ENCODE measurements around the gene NHSL2. TPM values are rescaled to one million over a fixed set of nuclear protein-coding genes. Genes with fewer than 3 reads are reported as not detected.
"Not testable (repeated sequence)": the region's sequence is repeated elsewhere in the genome, so short reads cannot be mapped to it uniquely, and the experiment has no call there.

The NHSL2 gene
- total RNA-seq, 1 donor from 2014 or later, result 6.7 TPM

- DNase-seq (ENCODE audit: low spot score); intact Hi-C loops (cut with DNase I): not testable (repeated sequence)
Observed at GRCh38 chrX:71964184-71964583, 53.5 kb downstream of the NHSL2 start.

GRCh38 chrX:71974916-71975315 is 64.3 kb downstream of the NHSL2 start:
- intact Hi-C loops (cut with DNase I), result no loop called here

DNA sequence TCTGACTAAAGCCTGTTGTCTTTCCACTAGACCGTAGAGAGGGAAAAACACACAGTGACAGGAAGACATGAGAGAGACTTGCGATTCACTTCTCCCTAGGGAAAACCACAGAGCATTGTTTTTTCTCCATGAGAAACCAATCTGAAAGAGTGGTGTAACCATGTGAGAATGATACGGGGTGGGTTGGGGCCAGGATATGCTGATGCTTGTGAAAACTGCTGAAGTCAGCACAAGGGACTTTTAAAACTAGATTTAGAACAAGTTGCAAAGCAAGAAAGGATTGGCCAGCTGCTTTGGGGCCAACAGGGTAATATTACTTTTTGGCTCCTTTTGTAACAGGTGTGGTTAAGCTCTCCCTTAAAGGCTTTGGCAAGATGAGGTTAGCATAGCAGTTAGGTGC is 66.1 kb downstream of the NHSL2 start:
- intact Hi-C loops (cut with DNase I), result no loop called here
- no peak for DNase-seq (ENCODE audit: low spot score)

More at GRCh38 chrX:71974916-71975315, 64.3 kb downstream of the NHSL2 start:
- no peak for DNase-seq (ENCODE audit: low spot score)

DNA sequence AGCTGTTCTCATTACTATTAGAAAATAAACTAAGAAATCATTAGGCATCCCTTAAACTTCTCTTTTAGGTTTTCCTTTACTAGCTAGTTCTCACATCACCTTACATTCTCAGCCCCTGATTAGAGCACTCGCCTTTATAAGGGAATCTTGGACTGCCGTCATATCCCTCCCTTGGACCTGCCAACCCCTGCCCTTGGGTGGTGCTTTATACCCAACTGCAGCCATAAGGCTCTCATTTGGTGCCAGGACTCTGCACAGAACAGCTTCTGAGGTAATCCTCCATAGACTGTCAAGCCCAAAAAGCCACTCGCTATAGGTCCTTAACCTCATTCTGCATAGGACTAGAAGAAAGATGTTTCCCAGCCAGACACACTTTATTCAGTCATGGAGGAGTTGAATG is 67.5 kb downstream of the NHSL2 start:
- intact Hi-C loops (cut with DNase I), result no loop called here
- DNase-seq (ENCODE audit: low spot score), result no peak

- intact Hi-C loops (cut with DNase I), result loop anchor here (2.0 kb wide), 1 partner anchor 29 kb away; no protein-coding TSS in a partner anchor
- DNase-seq (ENCODE audit: low spot score), result no peak
Observed at GRCh38 chrX:71989768-71990426, 79.3 kb downstream of the NHSL2 start.

DNA sequence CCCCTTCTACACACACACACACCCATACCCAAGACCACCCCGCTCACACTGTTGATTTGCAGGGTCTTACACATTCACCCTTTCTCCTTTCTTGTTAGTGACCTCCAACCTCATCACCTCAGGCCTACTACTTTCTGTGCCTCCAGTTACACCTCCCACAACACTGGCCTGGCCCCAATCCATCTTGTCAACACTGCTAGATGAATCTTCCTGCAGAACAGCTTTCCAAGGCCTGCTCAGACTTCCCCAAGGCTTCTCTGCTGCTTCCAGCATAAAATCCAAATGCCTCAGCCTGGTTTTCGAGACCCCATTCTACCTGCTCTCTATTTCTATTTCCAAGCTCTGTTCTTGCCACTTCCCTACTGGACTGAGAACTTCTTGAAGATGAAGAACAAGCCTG is 79.9 kb downstream of the NHSL2 start:
- DNase-seq (ENCODE audit: low spot score), result no peak
- intact Hi-C loops (cut with DNase I), result no loop called here

GRCh38 chrX:71991164-71991563 is 80.5 kb downstream of the NHSL2 start:
- intact Hi-C loops (cut with DNase I), result no loop called here
- no peak for DNase-seq (ENCODE audit: low spot score)

GRCh38 chrX:71992711-71993110 is 82.1 kb downstream of the NHSL2 start:
- no peak for DNase-seq (ENCODE audit: low spot score)

GRCh38 chrX:71993371-71993770 is 82.7 kb downstream of the NHSL2 start:
- intact Hi-C loops (cut with DNase I), result no loop called here
- no peak for DNase-seq (ENCODE audit: low spot score)

More at GRCh38 chrX:71992711-71993110, 82.1 kb downstream of the NHSL2 start:
- intact Hi-C loops (cut with DNase I), result no loop called here

DNA sequence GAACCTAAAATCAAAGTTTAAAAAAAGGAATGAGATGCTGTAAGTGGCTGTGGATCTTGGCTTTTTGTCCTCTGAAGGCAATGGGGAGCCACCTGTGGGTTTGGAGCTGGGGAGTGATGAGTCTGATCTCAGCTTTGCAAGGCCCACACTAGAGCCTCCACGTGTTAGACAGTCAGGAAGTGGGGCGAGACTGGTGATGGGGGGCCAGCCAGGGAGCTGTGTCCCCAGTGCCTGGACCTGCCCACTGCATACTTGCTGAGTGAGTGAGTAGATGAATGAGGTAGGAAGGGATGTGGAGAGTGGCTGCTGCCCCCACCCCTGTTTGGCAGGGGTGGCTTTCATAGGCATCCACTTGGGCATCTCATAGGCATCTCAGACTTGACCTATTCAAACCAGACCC is 84.0 kb downstream of the NHSL2 start:
- intact Hi-C loops (cut with DNase I), result no loop called here
- DNase-seq (ENCODE audit: low spot score), result no peak

DNA sequence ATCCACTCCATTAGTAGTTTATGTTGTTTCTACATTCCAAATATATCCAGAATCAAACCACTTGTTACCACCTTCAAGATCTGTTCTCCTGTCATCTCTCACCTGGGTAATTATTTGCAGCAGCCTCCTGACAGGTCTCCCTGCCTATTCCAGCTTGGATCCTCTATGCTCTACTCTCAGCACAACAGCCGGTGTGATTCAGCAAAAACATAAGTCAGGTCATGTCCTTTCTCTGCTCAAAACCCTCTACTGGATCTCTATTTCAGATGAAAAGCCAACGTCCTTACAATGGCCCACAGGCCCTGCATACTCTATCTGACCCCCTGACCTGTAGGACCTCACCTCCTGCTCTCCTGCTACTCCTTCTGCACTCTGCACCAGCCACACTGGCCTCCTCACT is 84.5 kb downstream of the NHSL2 start:
- intact Hi-C loops (cut with DNase I), result loop anchor here (5.0 kb wide), 1 partner anchor 83 kb away; the partner anchor contains the start of gene NHSL2
- DNase-seq (ENCODE audit: low spot score), result no peak

DNA sequence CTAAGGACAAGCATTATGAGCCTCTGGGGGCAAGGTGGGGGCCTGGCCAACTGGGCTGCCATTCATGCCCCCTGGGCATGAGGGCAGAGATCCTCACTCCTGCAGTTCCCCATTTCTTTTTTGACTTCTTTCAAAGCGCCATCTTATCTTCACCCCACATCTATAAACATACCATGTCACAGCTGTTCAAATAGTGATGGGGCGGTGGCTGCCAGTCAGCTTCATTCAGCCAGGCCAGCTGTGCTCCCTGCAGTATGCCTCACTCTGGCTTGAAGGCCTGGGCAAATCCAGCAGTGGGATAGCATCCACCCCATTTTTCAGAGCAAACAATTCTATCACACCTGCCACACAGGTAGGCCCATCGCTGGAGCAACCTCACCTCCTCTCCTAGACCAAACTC is 85.5 kb downstream of the NHSL2 start:
- intact Hi-C loops (cut with DNase I), result loop anchor here (5.0 kb wide), 1 partner anchor 84 kb away; the partner anchor contains the start of gene NHSL2
- DNase-seq (ENCODE audit: low spot score), result no peak

GRCh38 chrX:71996826-71997225 is 86.2 kb downstream of the NHSL2 start:
- no peak for DNase-seq (ENCODE audit: low spot score)
- intact Hi-C loops (cut with DNase I), result loop anchor here (5.0 kb wide), 1 partner anchor 85 kb away; the partner anchor contains the start of gene NHSL2

- intact Hi-C loops (cut with DNase I), result loop anchor here (5.0 kb wide), 1 partner anchor 85 kb away; the partner anchor contains the start of gene NHSL2
- no peak for DNase-seq (ENCODE audit: low spot score)
Observed at GRCh38 chrX:71997320-71997719, 86.7 kb downstream of the NHSL2 start.

DNA sequence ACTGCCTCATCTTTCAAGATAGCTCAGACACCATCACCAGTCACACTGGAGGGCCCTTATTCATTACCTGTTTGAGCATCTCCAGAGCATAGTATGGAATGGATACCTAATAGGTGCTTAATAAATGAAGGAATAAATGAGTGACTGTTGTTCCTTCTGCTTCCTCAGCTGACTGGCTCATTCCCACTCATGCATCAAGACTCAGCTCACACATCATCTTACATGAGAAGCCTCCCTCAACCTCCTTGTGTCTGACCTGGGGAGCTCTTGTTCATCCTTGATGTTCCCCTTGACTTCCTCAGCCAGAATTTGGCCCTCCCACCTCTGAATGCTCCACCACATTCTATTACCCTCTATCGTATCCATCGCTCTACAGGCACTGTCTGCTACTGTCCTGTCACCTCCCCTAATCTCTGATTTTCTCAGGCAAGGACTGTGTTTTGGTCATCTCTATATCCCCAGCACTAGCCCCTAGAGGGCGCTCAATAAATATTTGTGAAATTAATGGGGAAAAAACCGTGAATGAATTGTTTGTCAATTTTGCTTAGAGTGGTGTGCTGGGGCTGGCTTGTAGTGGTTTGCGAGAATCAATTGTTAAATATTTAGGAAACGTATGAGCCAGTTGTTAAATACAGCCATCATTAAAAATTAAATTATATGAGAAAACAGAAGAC is 88.3 kb downstream of the NHSL2 start:
- no peak for DNase-seq (ENCODE audit: low spot score)
- intact Hi-C loops (cut with DNase I), result loop anchor here (5.0 kb wide), 1 partner anchor 87 kb away; the partner anchor contains the start of gene NHSL2

DNA sequence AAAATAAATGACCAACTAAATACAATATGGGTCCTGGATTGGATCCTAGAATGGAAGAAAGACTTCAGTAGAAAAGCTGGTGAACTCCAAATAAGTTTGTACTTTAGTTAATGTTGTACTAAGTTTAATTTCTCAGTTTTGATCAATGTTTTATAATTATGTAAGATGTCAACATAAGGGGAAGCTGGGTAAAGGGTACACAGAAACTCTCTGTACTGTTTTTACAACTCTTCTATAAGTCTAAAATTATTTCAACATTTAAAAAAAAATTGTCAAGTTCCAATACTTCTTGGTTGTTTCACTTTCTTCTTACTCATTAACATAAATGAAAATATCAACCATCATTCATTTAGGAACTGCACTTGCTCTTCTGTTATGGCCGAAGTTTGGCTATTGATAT is 88.9 kb downstream of the NHSL2 start:
- intact Hi-C loops (cut with DNase I), result loop anchor here (5.0 kb wide), 1 partner anchor 87 kb away; the partner anchor contains the start of gene NHSL2
- no peak for DNase-seq (ENCODE audit: low spot score)

- no peak for DNase-seq (ENCODE audit: low spot score)
- intact Hi-C loops (cut with DNase I), result loop anchor here (5.0 kb wide), 1 partner anchor 126 kb away; no protein-coding TSS in a partner anchor
Observed at GRCh38 chrX:72001471-72001870, 90.8 kb downstream of the NHSL2 start.

DNA sequence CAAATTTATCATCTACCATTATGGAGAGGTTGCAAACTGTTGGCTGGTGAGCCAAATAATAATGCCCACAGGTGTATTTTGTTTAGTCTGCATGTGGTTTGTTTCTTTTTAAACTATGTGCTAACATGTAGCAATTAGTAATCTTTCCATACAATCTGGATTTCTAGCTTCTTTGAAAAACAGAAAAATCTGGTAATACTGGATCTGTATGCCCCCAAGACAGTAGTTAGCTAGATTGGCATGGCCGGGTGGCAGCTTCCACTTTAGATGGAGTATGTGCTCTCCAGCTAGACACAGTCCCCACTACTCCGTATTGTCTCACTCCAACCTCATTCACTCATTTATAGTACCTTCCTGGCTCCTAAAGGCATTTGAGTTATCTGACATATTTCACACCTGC is 91.3 kb downstream of the NHSL2 start:
- intact Hi-C loops (cut with DNase I), result loop anchor here (5.0 kb wide), 1 partner anchor 125 kb away; no protein-coding TSS in a partner anchor
- DNase-seq (ENCODE audit: low spot score), result no peak

DNA sequence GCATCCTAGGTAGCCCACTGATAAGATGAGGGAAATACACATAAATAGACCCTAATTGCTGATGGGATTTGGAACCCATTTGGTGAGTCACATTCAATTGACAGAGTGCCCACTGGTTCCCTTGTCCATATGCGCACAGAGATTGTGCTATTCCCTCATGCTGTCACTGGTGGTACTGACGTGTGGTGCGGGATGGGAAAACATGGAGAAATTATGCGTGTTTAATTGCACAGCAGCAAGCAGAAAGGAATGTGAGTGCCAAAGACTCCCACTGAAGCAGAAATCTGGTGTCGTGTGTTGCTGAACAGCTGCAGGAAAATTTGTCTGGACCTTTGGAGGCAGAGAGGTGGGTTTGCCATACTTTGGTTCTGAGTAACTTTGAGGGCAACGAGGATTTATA is 92.2 kb downstream of the NHSL2 start:
- intact Hi-C loops (cut with DNase I), result loop anchor here (5.0 kb wide), 1 partner anchor 124 kb away; no protein-coding TSS in a partner anchor
- no peak for DNase-seq (ENCODE audit: low spot score)

Data from cardiac septum (tissue), 1 donor.